Measurements from ENCODE around the gene ANO9. TPM values are rescaled to one million over a fixed set of nuclear protein-coding genes. Genes with fewer than 3 reads are reported as not detected.

ANO9 gene
- total RNA-seq = 12.8 TPM

GRCh38 chr11:441418-442274, at the start of gene ANO9:
Gene ANO9, minus strand, starts transcription at chr11:442011. Its CDS starts 85 bp downstream, at chr11:441926.
- peak; percentile 64 for ATAC-seq

GRCh38 chr11:491358-491757, 49.5 kb upstream of the ANO9 start:
- ATAC-seq = no peak

- ATAC-seq = no peak
Observed at GRCh38 chr11:490930-491260, 49.1 kb upstream of the ANO9 start.

GRCh38 chr11:490186-490929, 48.5 kb upstream of the ANO9 start:
- ATAC-seq = no peak

- no peak for ATAC-seq
Observed at GRCh38 chr11:489610-490185, 47.9 kb upstream of the ANO9 start.

- no peak for ATAC-seq
Observed at GRCh38 chr11:488992-489391, 47.2 kb upstream of the ANO9 start.

- ATAC-seq = no peak
Observed at GRCh38 chr11:488579-488978, 46.8 kb upstream of the ANO9 start.

GRCh38 chr11:488062-488461, 46.3 kb upstream of the ANO9 start:
- ATAC-seq = no peak

- no peak for ATAC-seq
Observed at GRCh38 chr11:487571-488021, 45.8 kb upstream of the ANO9 start.

- ATAC-seq = peak; percentile 19
Observed at GRCh38 chr11:486189-486588, 44.4 kb upstream of the ANO9 start.

- ATAC-seq = peak; percentile 16
Observed at GRCh38 chr11:484616-485015, 42.8 kb upstream of the ANO9 start.

GRCh38 chr11:479311-479710, 37.5 kb upstream of the ANO9 start:
- ATAC-seq = peak; percentile 23

GRCh38 chr11:477052-477715, 35.4 kb upstream of the ANO9 start:
- ATAC-seq = no peak

GRCh38 chr11:476416-476815, 34.6 kb upstream of the ANO9 start:
- no peak for ATAC-seq

- ATAC-seq = no peak
Observed at GRCh38 chr11:475941-476340, 34.1 kb upstream of the ANO9 start.

GRCh38 chr11:474914-475506, 33.2 kb upstream of the ANO9 start:
- no peak for ATAC-seq

- ATAC-seq = no peak
Observed at GRCh38 chr11:473962-474785, 32.4 kb upstream of the ANO9 start.

- no peak for ATAC-seq
Observed at GRCh38 chr11:473415-473814, 31.6 kb upstream of the ANO9 start.

GRCh38 chr11:472816-473215, 31.0 kb upstream of the ANO9 start:
- ATAC-seq = no peak

GRCh38 chr11:472272-472671, 30.5 kb upstream of the ANO9 start:
- ATAC-seq = no peak

GRCh38 chr11:471468-472145, 29.8 kb upstream of the ANO9 start:
- ATAC-seq = no peak

Measured in esophagus mucosa (tissue), 1 donor.